Nephron progenitor cell (in vitro differentiated cells): Measurements from ENCODE around the gene LONP1.
A peak's percentile ranks its signal among the peaks of the same experiment; 100 is the strongest.

Source experiments
- DNase-seq: peaks from one replicate; pipeline ENCODE4 v3.0.0; 2021
- H3K27ac Mint-ChIP-seq: 2 replicates; pipeline ENCODE4 v1.8.0; 2021; ENCODE audit warnings: mild to moderate bottlenecking, moderate library complexity, mixed read lengths
- H3K27me3 Mint-ChIP-seq: 2 replicates; pipeline ENCODE4 v1.8.0; 2021; ENCODE audit warnings: mild to moderate bottlenecking, low read depth, mixed read lengths; ENCODE audit not compliant: poor library complexity
- H3K36me3 Mint-ChIP-seq: 2 replicates; pipeline ENCODE4 v1.8.0; 2021; ENCODE audit warnings: low read depth, mixed read lengths
- H3K4me1 Mint-ChIP-seq: 2 replicates; pipeline ENCODE4 v1.8.0; 2021; ENCODE audit warnings: mixed read lengths
- H3K4me3 Mint-ChIP-seq: 2 replicates; pipeline ENCODE4 v1.8.0; 2021; ENCODE audit warnings: mild to moderate bottlenecking, moderate library complexity, mixed read lengths
- H3K9me3 Mint-ChIP-seq: 2 replicates; pipeline ENCODE4 v1.8.0; 2021; ENCODE audit warnings: mild to moderate bottlenecking, moderate library complexity, mixed read lengths
- CTCF ChIP-seq: fragments of 200-600 bp; sonication (generic); IDR thresholded peaks from 2 replicates; pipeline ENCODE4 v1.5.0; 2021; ENCODE audit warnings: antibody characterized with exemption

Gene LONP1

GRCh38 chr19:5698635-5699422, 21.1 kb downstream of the LONP1 start:
- Mint-ChIP-seq H3K27me3 (peaks cover 2% of the 10 kb centered on the region), H3K9me3 (peaks cover 18% of the 10 kb centered on the region), H3K27ac (peak overlapping the region; percentile 92), H3K4me1 (no peaks in the 10 kb centered on the region), H3K4me3 (no peak overlapping the region), H3K36me3 (peaks cover 46% of the 10 kb centered on the region)
- TF ChIP-seq CTCF: no peak
- DNase-seq: no peak

- H3K4me3 Mint-ChIP-seq: no peak overlapping the region
- H3K36me3 Mint-ChIP-seq: peaks cover 39% of the 10 kb centered on the region
- H3K27me3 Mint-ChIP-seq: no peaks in the 10 kb centered on the region
- H3K9me3 Mint-ChIP-seq: peaks cover 14% of the 10 kb centered on the region
- no peak for DNase-seq
- H3K27ac Mint-ChIP-seq: peak overlapping the region; percentile 71
- H3K4me1 Mint-ChIP-seq: no peaks in the 10 kb centered on the region
- TF ChIP-seq CTCF: no peak
Measured at GRCh38 chr19:5697890-5698634, 21.9 kb downstream of the LONP1 start.

GRCh38 chr19:5697022-5697889, 22.7 kb downstream of the LONP1 start:
- H3K36me3 Mint-ChIP-seq: peaks cover 35% of the 10 kb centered on the region
- no peak for DNase-seq
- H3K4me1 Mint-ChIP-seq: peaks cover 5% of the 10 kb centered on the region
- peaks cover 13% of the 10 kb centered on the region for H3K9me3 Mint-ChIP-seq
- peak overlapping the region; percentile 66 for H3K27ac Mint-ChIP-seq
- TF ChIP-seq CTCF: no peak
- H3K4me3 Mint-ChIP-seq: no peak overlapping the region
- no peaks in the 10 kb centered on the region for H3K27me3 Mint-ChIP-seq

- DNase-seq: no peak
- no peak for TF ChIP-seq CTCF
- Mint-ChIP-seq H3K27ac (no peak overlapping the region), H3K4me1 (peaks cover 9% of the 10 kb centered on the region), H3K4me3 (no peak overlapping the region), H3K27me3 (no peaks in the 10 kb centered on the region), H3K36me3 (peaks cover 29% of the 10 kb centered on the region), H3K9me3 (peaks cover 9% of the 10 kb centered on the region)
Measured at GRCh38 chr19:5696196-5697021, 23.5 kb downstream of the LONP1 start.

GRCh38 chr19:5695649-5696195, 24.2 kb downstream of the LONP1 start:
- no peak overlapping the region for H3K4me3 Mint-ChIP-seq
- H3K4me1 Mint-ChIP-seq: peaks cover 13% of the 10 kb centered on the region
- H3K27me3 Mint-ChIP-seq: peaks cover under 1% of the 10 kb centered on the region
- peaks cover 2% of the 10 kb centered on the region for H3K9me3 Mint-ChIP-seq
- no peak overlapping the region for H3K27ac Mint-ChIP-seq
- peaks cover 22% of the 10 kb centered on the region for H3K36me3 Mint-ChIP-seq
- no peak for DNase-seq
- TF ChIP-seq CTCF: no peak
